Gastroesophageal sphincter (tissue), 3 donors: ENCODE results near the gene MACROD2.

Experiments
- CTCF ChIP-seq, 4 experiments: fragments of 200-600 bp in 2 of 4; fragments of 450-650 bp in 2 of 4; sonication (generic) in 1 of 4; IDR thresholded peaks; one replicate each; pipeline ENCODE4 v1.5.1; 2017 to 2019; ENCODE audit warnings: antibody characterized with exemption in 4 of 4, mild to moderate bottlenecking in 2 of 4, moderate library complexity in 2 of 4
- POLR2AphosphoS5 ChIP-seq: sonication (generic); formaldehyde crosslinking; IDR thresholded peaks from one replicate; pipeline ENCODE4 v1.6.1; 2017; ENCODE audit warnings: antibody characterized with exemption

DNA sequence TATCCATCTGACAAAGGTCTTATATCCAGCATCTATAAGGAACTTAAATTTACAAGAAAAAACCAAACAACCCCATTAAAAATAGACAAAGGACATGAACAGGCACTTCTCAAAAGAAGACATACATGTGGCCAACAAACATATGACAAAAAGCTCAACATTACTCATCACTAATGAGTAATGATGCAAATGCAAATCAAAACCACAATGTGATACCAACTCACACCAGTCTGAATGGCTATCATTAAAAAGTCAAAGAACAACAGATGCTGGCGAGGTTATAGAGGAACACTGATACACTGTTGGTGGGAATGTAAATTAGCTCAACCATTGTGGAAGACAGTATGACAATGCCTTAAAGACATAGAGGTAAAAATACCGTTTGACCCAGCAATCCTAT is 13.9 kb downstream of the MACROD2 start:
- TF ChIP-seq POLR2AphosphoS5 (no peak), CTCF (IDR thresholded peaks at IDR 0.05) (no peak)
